T-helper 1 cell treated with Interleukin-12 subunit alpha and Interleukin-12 subunit beta and Interleukin-4 antibody, amounts not matched to agents 30 ng/mL and 1 ng/mL, for 36 hours (primary cell): ENCODE measurements around the gene FNBP1L. TPM values are rescaled to one million over a fixed set of nuclear protein-coding genes. Genes with fewer than 3 reads are reported as not detected.
"Not testable (repeated sequence)": the region's sequence is repeated elsewhere in the genome, so short reads cannot be mapped to it uniquely, and the experiment has no call there.

Experiments used
- intact Hi-C: fragments of 100-400 bp; cut with micrococcal nuclease; formaldehyde crosslinking; loops from one replicate; pipeline ENCODE4 v1.15.1; 2024
- total RNA-seq: library from RNA; stranded (reverse); gene quantifications from 2 replicates; pipeline ENCODE4 v1.2.3, GENCODE V29; 2022

Gene FNBP1L
- total RNA-seq, 1 donor from 2014 or later, result 0.10 TPM

GRCh38 chr1:93481899-93482298 lies 34.0 kb downstream of the FNBP1L start:
- intact Hi-C loops, result not testable (repeated sequence)

GRCh38 chr1:93483200-93483599 lies 35.3 kb downstream of the FNBP1L start:
- intact Hi-C loops, result no loop called here

GRCh38 chr1:93483606-93484005 lies 35.7 kb downstream of the FNBP1L start:
- intact Hi-C loops, result no loop called here

GRCh38 chr1:93488207-93488606 lies 40.3 kb downstream of the FNBP1L start:
- intact Hi-C loops, result no loop called here

GRCh38 chr1:93489756-93490155 lies 41.8 kb downstream of the FNBP1L start:
- intact Hi-C loops, result no loop called here

GRCh38 chr1:93490357-93490756 lies 42.4 kb downstream of the FNBP1L start:
- intact Hi-C loops, result no loop called here

GRCh38 chr1:93495911-93496310 lies 48.0 kb downstream of the FNBP1L start:
- intact Hi-C loops, result no loop called here

GRCh38 chr1:93496520-93496919 lies 48.6 kb downstream of the FNBP1L start:
- intact Hi-C loops, result no loop called here

- intact Hi-C loops, result no loop called here
These were observed 51.2 kb downstream of the FNBP1L start for GRCh38 chr1:93499075-93499474.

- intact Hi-C loops, result no loop called here
These were observed 51.6 kb downstream of the FNBP1L start for GRCh38 chr1:93499533-93499932.

GRCh38 chr1:93500275-93500674 lies 52.4 kb downstream of the FNBP1L start:
- intact Hi-C loops, result no loop called here

- intact Hi-C loops, result no loop called here
These were observed 53.5 kb downstream of the FNBP1L start for GRCh38 chr1:93501399-93501798.

- intact Hi-C loops, result no loop called here
These were observed 54.0 kb downstream of the FNBP1L start for GRCh38 chr1:93501829-93502369.

- intact Hi-C loops, result no loop called here
These were observed 54.7 kb downstream of the FNBP1L start for GRCh38 chr1:93502571-93502970.

- intact Hi-C loops, result no loop called here
These were observed 55.2 kb downstream of the FNBP1L start for GRCh38 chr1:93503163-93503562.

- intact Hi-C loops, result no loop called here
These were observed 55.9 kb downstream of the FNBP1L start for GRCh38 chr1:93503816-93504215.

- intact Hi-C loops, result no loop called here
These were observed 56.5 kb downstream of the FNBP1L start for GRCh38 chr1:93504247-93505033.

- intact Hi-C loops, result no loop called here
These were observed 58.2 kb downstream of the FNBP1L start for GRCh38 chr1:93506126-93506525.

GRCh38 chr1:93516164-93516563 lies 68.2 kb downstream of the FNBP1L start:
- intact Hi-C loops, result no loop called here

- intact Hi-C loops, result no loop called here
These were observed 70.6 kb downstream of the FNBP1L start for GRCh38 chr1:93518516-93518915.

GRCh38 chr1:93519199-93519829 lies 71.4 kb downstream of the FNBP1L start:
- intact Hi-C loops, result no loop called here

- intact Hi-C loops, result loop anchor here (10.0 kb wide), 1 partner anchor 1867 kb away; no protein-coding TSS in a partner anchor
These were observed 73.7 kb downstream of the FNBP1L start for GRCh38 chr1:93521618-93522017.
